ENCODE measurements around the gene FZR1. TPM values are rescaled to one million over a fixed set of nuclear protein-coding genes. Genes with fewer than 3 reads are reported as not detected.

The FZR1 gene
- total and polyA plus RNA-seq, 10 donors = 9.8 to 53.6 (median 37.1) TPM

- H3K27me3 ChIP-seq (replicated peaks in 1 of 7) = no peaks in the 10 kb centered on the region
- intact Hi-C loops (cut with DNase I; ENCODE audit: low total_unique reads) = no loop called here
- no peak overlapping the region for H3K4me3 ChIP-seq
- peaks cover 0 to 45% (median 4%) of the 10 kb centered on the region in 6 donors for H3K36me3 ChIP-seq
- no peak for TF ChIP-seq POLR2AphosphoS5 (IDR thresholded peaks at IDR 0.05)
- no peak for TF ChIP-seq POLR2A (IDR thresholded peaks at IDR 0.05)
- no peak for TF ChIP-seq CTCF (IDR thresholded peaks at IDR 0.05 in 8 of 11, conservative IDR thresholded peaks at IDR 0.05 in 3 of 11)
- H3K27ac ChIP-seq = no peak overlapping the region
- DNase-seq = no peak
- peaks cover 0 to 46% (median 30%) of the 10 kb centered on the region in 6 donors for H3K4me1 ChIP-seq
- WGBS, 5 donors = 91 to 94% (median 91%) methylated on average over 18 to 19 of the region's 19 CpGs
- H3K9me3 ChIP-seq = no peaks in the 10 kb centered on the region
Observed at GRCh38 chr19:3575260-3575741, 69.2 kb downstream of the FZR1 start.

GRCh38 chr19:3575949-3576673, 70.0 kb downstream of the FZR1 start:
- H3K27me3 ChIP-seq (replicated peaks in 1 of 7) = no peaks in the 10 kb centered on the region
- H3K4me3 ChIP-seq = peak overlapping the region in 4 of 8 donors; percentile 29 to 60 (median 38)
- H3K9me3 ChIP-seq = no peaks in the 10 kb centered on the region
- peaks cover 0 to 46% (median 30%) of the 10 kb centered on the region in 6 donors for H3K4me1 ChIP-seq
- H3K36me3 ChIP-seq = peaks cover 0 to 45% (median 4%) of the 10 kb centered on the region in 6 donors
- TF ChIP-seq CTCF (IDR thresholded peaks at IDR 0.05 in 8 of 11, conservative IDR thresholded peaks at IDR 0.05 in 3 of 11) = no peak
- no peak for TF ChIP-seq POLR2AphosphoS5 (IDR thresholded peaks at IDR 0.05)
- TF ChIP-seq POLR2A (IDR thresholded peaks at IDR 0.05) = no peak
- intact Hi-C loops (cut with DNase I; ENCODE audit: low total_unique reads) = no loop called here
- no peak for DNase-seq
- peak overlapping the region in 1 of 8 donors; percentile 42 for H3K27ac ChIP-seq
- WGBS, 5 donors = 84 to 89% (median 86%) methylated on average over 27 to 29 of the region's 29 CpGs

GRCh38 chr19:3576696-3577443, 70.8 kb downstream of the FZR1 start:
- intact Hi-C loops (cut with DNase I; ENCODE audit: low total_unique reads) = no loop called here
- no peak for DNase-seq
- 46 to 81% (median 70%) methylated on average over 42 to 78 of the region's 78 CpGs for WGBS, 5 donors
- Histone ChIP-seq H3K27me3 (replicated peaks in 1 of 7) (no peaks in the 10 kb centered on the region), H3K4me1 (peaks cover 0 to 39% (median 28%) of the 10 kb centered on the region in 6 donors), H3K9me3 (no peaks in the 10 kb centered on the region), H3K4me3 (peak overlapping the region in 6 of 8 donors; percentile 10 to 60 (median 34)), H3K27ac (peak overlapping the region in 2 of 8 donors; percentile 27 to 42), H3K36me3 (peaks cover 0 to 45% (median 4%) of the 10 kb centered on the region in 6 donors)
- TF ChIP-seq POLR2A (IDR thresholded peaks at IDR 0.05) = no peak
- TF ChIP-seq POLR2AphosphoS5 (IDR thresholded peaks at IDR 0.05) = peak in 2 of 3 donors; percentile 48 to 57
- no peak for TF ChIP-seq CTCF (IDR thresholded peaks at IDR 0.05 in 8 of 11, conservative IDR thresholded peaks at IDR 0.05 in 3 of 11)

Data from spleen (tissue), 11 donors.